GM12891 (cell line): ENCODE results near the gene MOV10L1.

Source experiments
- POLR2A ChIP-seq: IDR thresholded peaks from 2 replicates; pipeline ENCODE4 v1.6.1; 2011; ENCODE audit warnings: low read depth, low read length, control low read depth
- POLR2AphosphoS5 ChIP-seq: IDR thresholded peaks from 2 replicates; pipeline ENCODE4 v1.6.1; 2011; ENCODE audit warnings: low read depth, low read length, control low read depth
- POU2F2 ChIP-seq: IDR thresholded peaks from 2 replicates; pipeline ENCODE4 v1.6.1; 2011; ENCODE audit warnings: low read depth, mild to moderate bottlenecking, control low read depth, low read length, moderate library complexity
- TAF1 ChIP-seq: IDR thresholded peaks from 2 replicates; pipeline ENCODE4 v1.6.1; 2011; ENCODE audit warnings: low read depth, low read length, control low read depth

DNA sequence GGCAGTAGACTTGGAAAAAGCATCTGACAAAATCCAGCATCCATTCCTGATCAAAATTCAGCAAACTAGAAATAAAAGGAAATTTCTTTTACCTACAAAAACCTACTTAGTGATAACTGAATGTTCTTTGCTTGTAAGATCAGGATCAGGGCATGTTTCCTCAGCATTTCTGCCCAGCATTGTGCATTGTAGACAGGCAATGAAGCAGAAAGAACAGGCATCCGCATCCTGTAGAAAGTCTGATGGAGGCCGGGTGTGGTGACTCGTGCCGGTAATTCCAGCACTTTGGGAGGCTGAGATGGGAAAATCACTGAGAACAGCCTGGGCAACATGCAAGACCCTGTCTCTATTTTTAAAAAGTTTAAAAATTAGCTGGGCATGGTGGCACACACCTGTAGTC is 48.2 kb downstream of the MOV10L1 start:
- TF ChIP-seq POLR2A (no peak), POLR2AphosphoS5 (no peak), POU2F2 (no peak), TAF1 (no peak)
